ENCODE measurements around the gene WDR82.

WDR82 gene

DNA sequence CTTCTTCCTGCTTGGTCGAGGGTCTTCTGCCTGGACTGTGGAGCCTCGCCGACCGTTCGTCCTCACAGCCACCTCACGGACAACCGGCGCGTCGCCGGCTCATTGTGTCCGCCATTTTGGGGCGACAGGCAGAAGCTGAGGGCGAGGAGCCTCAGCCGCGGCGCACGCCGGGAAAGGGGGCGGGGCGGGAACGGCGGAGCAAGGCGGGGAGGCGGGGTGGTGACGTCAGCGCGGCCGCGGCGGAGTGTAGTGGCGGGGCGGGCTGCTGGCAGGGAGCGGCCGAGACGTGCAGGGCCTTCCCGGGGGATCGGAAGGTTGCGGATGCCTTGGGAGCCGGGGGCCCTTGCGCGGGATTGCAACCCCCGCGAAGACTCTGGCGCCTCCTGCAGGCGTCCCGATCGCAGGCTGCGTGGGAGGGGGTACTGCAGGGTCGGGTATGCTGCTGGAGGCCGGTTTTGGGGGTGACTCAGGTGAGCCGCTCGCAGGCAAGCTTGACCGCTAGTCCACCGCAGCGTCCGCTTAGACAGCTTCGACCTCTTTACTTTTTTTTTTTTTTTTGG, at the start of gene WDR82:
Gene WDR82 (minus strand): TSS at position 140 of the 560 bp plus-strand sequence. CDS start 288 bp downstream, outside the sequence.
- DNase-seq (ENCODE audit: low read depth in 2 of 2) = peak; percentile 83

DNA sequence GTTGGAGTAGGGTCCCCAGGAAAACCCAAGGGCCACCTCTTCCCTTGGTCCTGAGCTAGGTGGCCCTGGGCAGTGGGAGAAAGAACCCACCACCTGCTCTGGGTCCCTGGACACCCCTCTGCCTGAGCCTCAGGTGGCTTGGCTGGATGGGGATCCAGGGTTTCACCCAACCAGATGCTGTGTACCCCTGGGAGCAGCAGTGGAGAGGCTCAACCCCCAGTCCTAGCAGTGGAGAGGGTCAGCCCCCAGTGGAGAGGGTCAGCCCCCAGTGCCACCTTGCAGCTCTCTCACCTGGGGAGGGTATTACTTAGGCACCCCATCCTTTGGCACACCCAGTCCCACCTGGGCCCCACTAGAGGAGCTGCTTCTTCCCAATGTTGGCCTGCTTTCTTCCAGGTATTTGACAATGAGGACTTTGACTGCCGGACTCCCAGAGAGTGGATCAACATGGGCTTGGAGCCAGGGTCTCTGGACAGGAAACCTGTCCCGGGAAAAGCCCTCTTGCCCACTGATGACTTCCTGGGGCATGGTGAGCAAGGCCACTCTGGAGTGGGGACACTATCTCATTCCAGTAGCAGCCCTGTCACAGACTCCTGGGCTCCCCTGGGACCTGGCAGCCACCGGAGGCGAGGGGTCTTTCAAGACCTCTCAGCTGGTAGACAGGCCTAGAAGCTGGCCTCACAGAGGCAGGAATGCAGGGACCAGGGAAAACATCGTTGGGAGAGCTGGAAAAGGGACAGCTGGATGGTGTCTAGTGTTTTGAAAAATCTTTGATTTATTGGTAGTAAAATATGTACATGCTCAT, 49.2 kb upstream of the WDR82 start:
- DNase-seq (ENCODE audit: low read depth in 2 of 2) = no peak

DNA sequence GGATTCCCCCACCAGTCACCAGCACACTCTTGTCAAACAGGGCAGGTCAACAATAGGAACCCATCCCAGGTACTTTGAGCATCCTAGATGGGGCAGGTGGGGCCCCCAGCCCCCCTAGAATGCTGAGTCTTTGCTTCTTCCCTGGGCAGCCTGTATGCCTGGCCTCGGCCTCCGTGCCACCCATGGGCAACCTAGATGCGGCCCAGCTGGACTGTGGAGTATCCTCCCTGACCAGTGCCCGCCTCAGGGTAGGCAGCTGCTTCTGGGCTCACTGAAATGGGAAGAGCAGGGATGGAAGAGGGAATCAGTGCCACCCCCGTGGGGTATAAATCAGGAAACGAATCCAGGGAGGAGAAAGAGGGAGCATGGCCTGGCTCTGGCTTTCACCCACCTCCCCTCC, 48.5 kb upstream of the WDR82 start:
- DNase-seq (ENCODE audit: low read depth in 2 of 2) = no peak

GRCh38 chr3:52325686-52326085, 47.2 kb upstream of the WDR82 start:
- no peak for DNase-seq (ENCODE audit: low read depth in 2 of 2)

- no peak for DNase-seq (ENCODE audit: low read depth in 2 of 2)
These were observed 46.2 kb upstream of the WDR82 start for GRCh38 chr3:52324676-52325075.

DNA sequence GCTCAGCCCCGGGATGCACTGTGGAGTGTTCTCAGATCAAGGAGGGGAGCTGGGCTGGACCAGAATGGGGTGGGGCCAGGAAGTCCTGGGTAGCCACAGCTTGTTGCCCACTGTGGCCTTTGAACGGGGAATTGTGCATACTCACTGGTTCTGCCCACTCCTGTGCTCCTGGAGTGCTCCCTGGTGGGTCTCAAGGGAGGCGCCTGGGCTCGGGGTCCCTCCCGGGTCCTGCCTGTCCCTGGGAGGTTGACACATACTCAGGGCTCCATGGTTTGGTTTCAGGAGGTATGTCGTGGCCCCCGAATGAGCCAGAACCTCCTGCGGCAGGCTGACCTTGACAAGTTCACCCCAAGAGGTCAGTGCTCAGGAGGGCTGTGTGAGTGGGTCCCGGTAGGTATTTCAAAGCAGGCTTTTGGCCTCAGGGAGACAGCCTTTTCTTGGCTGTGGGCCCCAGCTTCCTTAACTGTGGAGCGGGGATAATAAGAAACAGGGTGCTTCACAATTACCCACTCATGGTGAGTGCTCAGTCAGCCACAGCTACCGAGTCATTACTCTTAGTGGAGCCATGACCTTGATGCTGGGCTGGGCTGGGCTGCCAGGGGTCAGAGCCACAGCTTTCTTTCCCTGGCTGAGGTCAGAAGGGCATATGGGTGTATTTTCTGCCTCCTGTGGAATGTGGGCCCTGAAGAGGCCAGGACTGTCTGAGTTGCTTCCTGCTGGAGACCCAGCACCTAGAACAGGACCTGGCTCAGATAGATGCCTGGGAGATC, 45.3 kb upstream of the WDR82 start:
- no peak for DNase-seq (ENCODE audit: low read depth in 2 of 2)

- no peak for DNase-seq (ENCODE audit: low read depth in 2 of 2)
These were observed 44.0 kb upstream of the WDR82 start for GRCh38 chr3:52322466-52322865.

DNA sequence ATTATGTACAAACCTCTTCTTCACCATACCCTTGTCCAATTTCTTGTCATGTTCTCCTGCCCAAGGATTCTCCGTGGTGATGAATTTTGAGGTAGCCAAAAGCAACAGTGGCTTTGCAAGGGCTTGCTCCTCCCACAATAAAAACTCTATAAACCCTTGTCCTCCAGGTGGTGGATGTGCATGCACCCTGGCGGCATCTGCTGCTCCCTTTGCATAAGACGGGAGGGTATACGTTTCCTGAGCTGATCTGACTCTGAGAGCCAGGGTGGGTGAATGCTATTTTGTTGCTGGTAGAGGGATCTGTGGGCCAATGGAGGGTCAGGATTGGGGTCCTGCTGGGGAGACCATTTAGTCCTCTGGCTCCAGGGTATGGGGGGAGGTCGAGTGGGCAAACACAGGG, 43.0 kb upstream of the WDR82 start:
- no peak for DNase-seq (ENCODE audit: low read depth in 2 of 2)

- DNase-seq (ENCODE audit: low read depth in 2 of 2) = no peak
These were observed 41.6 kb upstream of the WDR82 start for GRCh38 chr3:52319921-52320595.

DNA sequence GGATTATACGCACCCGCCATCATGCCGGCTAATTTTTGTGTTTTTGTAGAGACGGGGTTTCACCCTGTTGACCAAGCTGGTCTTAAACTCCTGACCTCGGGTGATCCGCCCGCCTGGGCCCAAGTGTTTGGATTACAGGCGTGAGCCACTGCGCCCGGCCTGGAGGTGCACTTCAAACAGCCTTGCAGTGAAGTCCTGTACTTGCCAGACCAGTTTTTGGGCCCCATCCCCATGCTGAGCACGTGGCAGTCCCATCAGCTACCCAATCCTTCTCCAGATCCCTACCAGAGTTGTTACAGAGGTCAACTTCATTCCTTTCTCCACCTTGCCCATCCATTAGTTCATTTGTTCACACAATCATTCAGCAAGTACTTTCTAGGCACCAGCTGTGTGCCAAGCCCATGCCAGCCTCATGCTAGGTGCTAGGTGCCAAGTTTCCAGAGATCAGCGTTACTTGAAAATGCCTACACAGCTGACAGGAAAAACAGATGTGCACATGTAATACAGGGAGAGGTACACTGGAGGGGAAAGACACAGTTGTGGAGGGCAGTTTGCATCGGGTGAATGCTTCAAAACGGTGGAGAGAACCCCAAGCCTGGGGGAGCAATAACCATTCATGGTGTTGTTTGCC, 39.9 kb upstream of the WDR82 start:
- no peak for DNase-seq (ENCODE audit: low read depth in 2 of 2)

DNA sequence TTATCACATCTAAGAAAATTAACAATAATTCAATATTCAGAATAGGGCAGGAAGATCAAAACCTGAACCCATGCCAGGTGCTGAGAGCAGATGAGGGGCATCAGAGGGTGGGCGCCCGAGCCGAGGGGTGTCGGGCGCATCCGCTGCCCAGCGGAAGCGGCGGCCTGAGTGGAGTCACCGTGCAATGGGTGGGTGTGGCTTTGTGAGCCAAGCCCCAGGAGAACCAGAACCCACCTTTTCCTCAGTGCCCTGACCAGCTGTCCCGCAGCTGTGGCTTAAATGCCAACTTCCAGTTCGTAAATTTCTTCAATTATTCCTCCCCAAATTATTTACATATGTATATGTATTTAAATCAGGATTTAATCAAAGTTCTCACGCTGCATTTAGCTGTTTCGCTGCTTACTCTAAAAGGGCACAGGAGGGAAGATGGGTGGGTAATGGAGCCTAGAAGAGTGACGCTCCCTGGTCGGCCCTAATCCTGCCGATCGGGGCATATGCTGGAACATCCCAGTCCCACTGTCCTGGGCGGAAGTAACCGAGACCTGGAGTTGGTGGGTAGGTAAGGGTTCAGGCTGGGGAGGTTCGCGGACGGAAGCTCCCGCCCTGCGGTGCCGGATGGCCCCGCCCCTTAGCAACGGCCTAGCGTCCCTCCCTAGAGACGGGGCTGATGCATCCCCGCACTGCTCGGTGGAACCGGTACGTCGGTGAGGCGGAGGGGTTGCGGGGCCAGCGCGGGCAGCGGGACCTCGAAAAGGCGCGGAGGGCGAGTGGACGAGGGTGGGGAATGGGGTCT, 39.0 kb upstream of the WDR82 start:
- no peak for DNase-seq (ENCODE audit: low read depth in 2 of 2)

- DNase-seq (ENCODE audit: low read depth in 2 of 2) = no peak
These were observed 37.7 kb upstream of the WDR82 start, which contains the start of gene DNAH1 for GRCh38 chr3:52315977-52316764. TSS of gene DNAH1 (plus strand) at chr3:52316319. CDS start at chr3:52322443, 6,124 bp downstream.

DNA sequence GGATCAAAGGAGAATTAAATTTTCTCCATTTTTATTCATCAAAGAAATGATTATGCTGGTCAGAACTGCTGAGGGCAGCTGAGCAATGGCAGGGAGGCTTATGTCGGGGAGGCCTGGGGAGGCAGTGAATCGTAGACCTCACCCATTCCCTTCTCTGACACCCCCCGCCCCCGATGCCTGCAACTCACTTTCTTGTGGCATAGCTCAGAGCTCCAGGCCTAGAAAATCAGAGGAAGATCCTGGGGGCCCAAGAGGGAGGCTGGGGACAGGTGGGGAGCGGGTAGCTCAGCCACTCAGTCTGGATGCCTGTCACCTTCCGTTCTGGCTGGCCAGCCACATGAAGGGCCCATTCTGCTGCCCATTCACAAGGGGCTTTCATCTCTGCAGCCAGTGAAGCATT, 36.6 kb upstream of the WDR82 start:
- DNase-seq (ENCODE audit: low read depth in 2 of 2) = no peak

GRCh38 chr3:52314489-52314888, 36.0 kb upstream of the WDR82 start:
- no peak for DNase-seq (ENCODE audit: low read depth in 2 of 2)

- no peak for DNase-seq (ENCODE audit: low read depth in 2 of 2)
These were observed 35.3 kb upstream of the WDR82 start for GRCh38 chr3:52313774-52314188.

DNA sequence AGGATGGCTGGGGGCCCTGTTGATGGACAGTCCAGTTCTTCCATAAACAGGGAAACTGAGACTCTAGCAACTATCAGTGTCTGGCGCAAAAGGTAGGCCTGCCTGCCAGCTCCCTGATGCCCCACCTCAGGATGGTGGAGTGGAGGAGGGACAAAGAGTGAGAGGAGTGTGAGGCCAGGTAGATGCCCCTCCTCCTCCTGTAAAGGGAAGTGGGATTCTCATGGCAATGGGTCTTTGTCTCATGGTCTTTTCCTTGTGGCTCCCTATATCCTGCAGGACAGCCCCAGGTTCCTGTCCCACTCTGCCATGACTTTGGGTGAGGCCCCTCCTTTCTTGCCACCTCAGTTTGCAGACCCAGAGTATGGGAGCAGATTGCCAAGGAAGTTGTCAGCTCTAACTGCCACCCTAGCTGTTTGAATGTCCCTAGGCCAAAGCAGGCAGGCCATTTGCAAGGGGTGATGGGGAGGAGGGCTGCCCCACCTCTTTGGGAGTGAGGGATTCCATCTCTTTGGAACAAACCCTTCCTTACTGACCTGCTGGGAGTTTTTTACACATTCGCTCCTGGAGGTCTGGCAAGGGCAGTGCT, 34.8 kb upstream of the WDR82 start:
- DNase-seq (ENCODE audit: low read depth in 2 of 2) = no peak

DNA sequence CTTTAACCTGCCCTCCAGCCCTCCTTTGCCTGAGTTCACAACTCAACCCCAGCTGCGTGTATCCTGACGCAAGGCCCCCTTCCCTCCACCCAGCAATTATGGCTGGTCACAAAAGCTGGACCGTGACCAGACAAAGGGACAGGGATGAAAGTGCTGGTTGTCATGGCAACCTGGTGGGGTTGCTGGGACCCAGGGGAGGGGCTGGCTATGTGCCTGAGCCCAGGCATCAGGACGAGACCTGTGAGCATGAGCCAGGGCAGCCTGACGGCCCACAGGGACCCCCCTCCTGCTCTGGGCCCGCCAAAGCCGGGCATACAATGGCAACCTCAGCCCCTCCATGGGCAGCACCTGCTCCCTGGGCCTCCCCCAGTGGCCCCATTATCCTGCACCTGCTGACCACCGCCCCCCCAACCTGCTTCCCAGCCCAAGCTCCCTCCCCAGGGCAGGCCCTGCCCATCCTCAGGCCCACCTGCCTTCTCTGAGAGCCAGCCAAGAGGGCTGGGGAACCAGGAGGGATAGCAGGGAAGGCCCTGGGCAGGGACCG, 33.2 kb upstream of the WDR82 start:
- DNase-seq (ENCODE audit: low read depth in 2 of 2) = no peak

DNA sequence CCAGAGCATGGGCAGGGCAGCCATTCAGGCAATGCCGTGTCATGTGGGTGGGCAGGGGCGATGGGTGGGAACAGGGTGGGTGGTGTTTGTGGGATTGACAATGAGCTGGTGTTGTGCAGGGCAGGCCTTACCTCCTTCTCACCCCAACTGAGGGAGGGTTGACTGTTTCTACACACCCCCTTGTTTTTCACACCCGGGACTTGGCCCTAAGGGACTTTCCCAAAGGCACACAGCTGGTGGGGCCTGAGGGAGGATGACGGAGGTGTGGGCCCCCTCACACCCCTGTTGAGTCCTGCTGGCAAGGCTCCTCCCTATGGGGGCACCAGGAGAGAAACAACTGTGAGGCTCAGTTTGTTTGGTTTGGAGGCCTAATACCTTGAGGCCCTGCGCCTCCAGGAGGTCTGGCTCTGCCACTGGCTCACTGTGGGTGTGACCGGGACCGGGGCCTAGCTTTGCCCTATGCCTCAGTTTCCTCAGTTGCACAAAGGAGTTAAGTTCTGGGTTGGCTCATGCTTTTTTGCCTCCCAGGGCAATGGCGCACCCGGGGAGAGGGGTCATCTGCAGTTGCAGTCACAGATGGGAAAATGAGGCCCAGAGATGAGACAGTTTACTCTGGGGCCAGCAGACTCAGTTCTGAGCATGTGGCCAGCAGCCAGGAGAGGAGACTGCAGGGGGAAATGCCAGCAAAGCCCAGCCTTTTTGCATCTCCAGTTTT, 32.6 kb upstream of the WDR82 start:
- no peak for DNase-seq (ENCODE audit: low read depth in 2 of 2)

DNA sequence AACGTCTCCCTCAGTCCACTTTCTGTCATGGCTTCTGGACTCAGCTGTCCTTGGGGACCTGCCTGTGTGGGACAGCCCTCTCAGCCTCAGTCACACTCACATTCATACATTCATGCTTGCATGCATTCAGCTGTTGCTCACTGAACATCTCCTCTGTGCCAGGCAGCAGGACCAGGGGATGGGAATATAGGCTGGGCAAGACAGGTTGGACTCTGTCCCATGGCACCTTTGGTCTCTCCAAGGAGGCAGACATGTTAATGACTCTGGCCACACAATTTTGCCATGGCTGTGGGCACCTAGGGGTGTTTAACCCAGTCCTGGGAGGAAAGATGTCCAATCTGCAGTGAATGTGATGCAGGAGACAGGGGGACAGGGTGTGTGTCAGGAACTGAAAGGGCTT, 29.9 kb upstream of the WDR82 start:
- DNase-seq (ENCODE audit: low read depth in 2 of 2) = no peak

Data from fibroblast of skin of left quadriceps (primary cell).